Hematopoietic multipotent progenitor cell treated with erythropoietin and hydrocortisone succinate and interleukin-3 and kit ligand, for 15 days (in vitro differentiated cells): ENCODE results near the gene NAPB.

Experiments
- DNase-seq: peaks from one replicate; pipeline ENCODE4 v3.0.0-alpha.2; 2015; ENCODE audit warnings: low spot score

NAPB gene

GRCh38 chr20:23437126-23437899 lies 16.0 kb upstream of the NAPB start:
- DNase-seq: no peak

GRCh38 chr20:23436681-23437080 lies 15.4 kb upstream of the NAPB start:
- DNase-seq: no peak

DNA sequence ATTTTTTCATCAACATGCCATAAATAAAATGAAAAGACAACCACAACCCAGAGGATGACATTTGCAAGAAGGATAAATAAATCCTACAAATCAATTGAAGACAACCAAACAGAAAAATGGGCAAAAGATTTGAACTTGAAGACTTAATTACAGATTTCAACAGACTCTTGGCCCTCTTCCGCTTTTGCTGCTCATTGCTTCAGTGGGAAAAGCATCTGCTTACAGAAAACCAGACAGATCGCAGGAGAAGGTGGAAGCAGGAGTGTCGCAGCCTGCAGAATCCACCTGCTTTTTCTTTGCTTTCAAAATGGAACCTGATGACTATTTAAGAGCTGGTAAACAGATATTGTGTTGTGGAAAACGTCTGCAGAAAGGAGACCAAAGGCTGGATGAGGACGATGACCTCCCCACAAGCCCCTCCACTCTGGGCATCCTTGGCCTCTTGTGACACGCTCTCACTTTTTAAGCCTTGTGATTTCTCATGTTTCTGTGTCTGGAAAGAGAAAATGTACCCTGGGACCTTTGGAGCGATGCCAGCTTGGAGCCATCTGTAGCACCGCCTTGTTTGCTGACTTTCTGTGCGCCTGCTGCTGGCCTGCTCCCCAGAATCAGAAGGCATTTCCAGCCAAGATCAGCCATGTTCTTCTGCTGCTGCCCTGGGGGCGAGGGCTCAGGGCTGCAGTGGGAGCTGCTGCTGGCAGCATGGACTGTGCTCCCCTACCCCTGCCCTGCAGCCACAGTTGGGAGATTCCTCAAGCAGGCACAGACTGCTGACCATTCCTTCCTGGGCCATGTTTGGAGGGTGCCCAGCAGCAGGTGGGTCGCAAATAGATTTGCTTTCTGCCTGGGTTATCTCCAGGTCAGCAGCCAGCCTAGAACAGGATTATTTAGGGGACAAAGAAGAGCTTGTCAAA lies 14.6 kb upstream of the NAPB start:
- no peak for DNase-seq

- no peak for DNase-seq
Measured at GRCh38 chr20:23434521-23435313, 13.4 kb upstream of the NAPB start.

- DNase-seq: no peak
Measured at GRCh38 chr20:23433628-23434027, 12.3 kb upstream of the NAPB start.

GRCh38 chr20:23425129-23425528 lies 3.8 kb upstream of the NAPB start:
- DNase-seq: no peak

DNA sequence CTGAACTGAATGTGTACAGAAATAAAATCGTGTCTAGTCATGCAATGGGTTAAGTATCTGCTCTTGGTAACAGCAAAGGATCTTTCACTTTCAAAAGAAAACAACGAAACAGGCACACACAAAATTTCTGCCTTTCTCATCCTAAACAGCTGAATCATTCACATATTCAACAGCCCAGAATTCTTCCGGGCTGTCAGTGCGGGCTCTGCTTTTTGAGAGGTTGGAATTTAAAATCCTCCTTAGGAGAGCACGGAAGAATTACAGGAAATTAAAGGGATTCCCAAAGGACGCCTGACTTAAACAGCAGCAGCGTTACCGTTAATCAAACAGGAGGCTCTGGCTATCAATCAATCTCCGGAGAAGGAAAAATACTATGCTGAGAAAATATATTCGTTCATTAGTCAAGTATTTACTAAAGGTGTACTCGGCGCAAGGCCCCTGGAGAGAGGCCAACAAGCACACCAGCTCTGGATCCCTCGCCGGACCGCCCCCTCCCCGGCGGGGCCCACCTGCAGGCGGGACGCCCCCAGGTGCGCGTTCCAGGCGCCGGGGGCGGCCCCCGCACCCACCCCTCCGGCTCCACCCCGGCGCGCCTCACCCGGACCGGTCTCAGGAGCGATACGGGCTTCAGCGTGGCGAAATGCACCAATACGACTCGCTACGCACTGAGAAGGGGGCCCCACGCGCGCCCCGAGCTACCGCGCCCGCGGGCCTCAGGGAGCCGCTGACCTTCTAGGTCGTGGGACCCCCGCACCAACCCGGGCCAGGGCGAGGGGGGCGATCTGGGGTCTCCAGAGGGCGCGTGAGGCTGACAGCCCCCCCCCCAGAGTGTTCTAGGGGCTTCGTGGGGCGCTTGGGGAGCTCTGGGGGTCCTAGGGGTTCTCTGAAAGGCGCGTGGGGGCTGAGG lies 1.0 kb downstream of the NAPB start:
- peak; percentile 73 for DNase-seq

- no peak for DNase-seq
Measured at GRCh38 chr20:23419657-23419994, 1.7 kb downstream of the NAPB start.

DNA sequence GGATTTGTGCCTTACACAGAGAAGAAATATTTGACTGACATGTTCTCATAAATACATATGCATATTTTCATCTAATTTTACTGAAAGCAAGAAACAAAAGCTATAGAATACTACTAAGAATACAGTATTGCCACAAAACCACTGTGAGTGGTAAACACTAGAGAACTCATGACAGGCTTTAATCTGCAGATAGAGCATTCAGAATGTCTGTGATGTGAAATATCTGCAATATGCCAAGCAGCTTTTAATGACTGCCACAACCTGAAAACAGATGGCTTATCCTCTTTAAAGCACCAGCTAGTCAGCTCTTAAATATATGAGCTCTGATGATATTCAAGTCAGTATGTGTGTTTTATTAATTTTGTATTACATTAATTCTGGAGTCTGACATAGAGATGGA lies 3.4 kb downstream of the NAPB start:
- peak; percentile 36 for DNase-seq

GRCh38 chr20:23415959-23416583 lies 5.2 kb downstream of the NAPB start:
- no peak for DNase-seq

DNA sequence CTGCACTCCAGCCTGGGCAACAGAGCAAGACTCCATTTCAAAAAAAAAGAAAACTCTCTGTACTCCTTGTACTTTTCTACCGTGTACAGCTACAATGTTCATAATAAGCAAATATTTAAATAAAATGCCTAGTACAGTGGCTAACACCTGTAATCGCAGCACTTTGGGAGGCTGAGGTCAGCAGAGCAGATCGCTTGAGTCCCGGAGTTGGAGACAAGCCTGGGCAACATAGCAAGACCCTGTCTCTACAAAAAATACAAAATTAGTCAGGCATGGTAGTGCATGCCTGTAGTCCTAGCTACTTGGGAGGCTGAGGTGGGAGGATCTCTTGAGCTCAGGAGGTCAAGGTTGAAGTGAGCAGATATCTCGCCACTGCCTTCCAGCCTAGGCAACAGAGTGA lies 5.7 kb downstream of the NAPB start:
- no peak for DNase-seq

GRCh38 chr20:23414526-23415188 lies 6.6 kb downstream of the NAPB start:
- DNase-seq: no peak

GRCh38 chr20:23413862-23414422 lies 7.3 kb downstream of the NAPB start:
- no peak for DNase-seq

GRCh38 chr20:23412026-23412425 lies 9.3 kb downstream of the NAPB start:
- DNase-seq: no peak

DNA sequence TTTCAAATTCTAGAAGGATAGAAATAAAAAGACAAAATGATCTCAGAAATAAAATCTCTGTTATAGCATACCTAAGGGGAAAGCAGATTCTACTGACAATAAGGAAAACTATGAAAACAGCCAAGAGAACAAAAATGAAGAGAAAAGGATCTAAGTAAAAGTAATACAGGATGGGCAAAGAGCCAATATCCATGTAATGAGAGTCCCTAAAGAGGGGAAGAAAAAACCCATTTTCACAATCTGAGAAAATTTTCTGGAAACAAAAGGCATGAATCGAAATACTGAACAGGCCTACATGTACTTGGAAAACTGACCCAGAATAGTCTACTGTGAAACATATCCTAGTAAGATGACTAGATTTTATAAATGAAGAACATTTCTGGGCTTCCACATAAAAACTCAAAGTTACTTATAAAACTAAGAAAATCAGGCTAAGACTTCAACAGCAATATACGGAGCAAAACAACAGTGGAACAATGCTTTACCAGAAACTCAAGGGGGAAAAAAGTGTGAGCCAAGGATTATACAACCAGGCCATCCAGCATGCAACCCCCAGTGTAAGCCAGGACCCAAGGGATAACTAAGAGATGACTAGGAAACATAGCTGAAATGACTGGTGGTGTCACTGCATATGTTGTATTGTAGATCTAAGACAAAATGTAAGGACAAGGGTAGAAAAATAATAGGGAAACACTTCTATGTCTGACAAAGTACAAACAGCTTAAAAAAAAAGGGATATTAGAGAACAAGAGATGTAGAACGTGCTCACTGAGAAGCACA lies 10.2 kb downstream of the NAPB start:
- DNase-seq: no peak

- DNase-seq: no peak
Measured at GRCh38 chr20:23409800-23410199, 11.5 kb downstream of the NAPB start.

DNA sequence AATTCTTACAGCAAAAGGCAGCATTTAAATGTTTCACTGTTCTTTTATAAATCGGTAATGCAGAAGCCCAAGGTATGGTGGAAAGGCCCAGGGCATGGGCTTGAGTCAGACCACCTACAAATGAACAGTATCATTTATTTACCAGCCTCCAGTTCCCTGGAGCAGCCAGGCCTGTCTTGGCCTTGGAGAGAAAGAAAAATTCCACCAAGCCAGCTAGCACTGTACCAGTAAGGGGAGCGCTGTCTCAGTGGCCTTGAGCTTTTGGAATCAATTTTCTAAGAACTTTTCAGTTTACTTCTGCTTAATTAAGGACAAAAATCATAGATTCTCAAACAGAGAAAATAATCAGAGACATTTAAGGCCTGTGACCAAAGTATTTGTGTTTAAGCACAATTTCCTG lies 12.3 kb downstream of the NAPB start:
- no peak for DNase-seq

GRCh38 chr20:23407781-23408464 lies 13.4 kb downstream of the NAPB start:
- no peak for DNase-seq

GRCh38 chr20:23406880-23407279 lies 14.4 kb downstream of the NAPB start:
- no peak for DNase-seq
